Measurements from ENCODE around the gene GOLT1A.

GOLT1A gene

DNA sequence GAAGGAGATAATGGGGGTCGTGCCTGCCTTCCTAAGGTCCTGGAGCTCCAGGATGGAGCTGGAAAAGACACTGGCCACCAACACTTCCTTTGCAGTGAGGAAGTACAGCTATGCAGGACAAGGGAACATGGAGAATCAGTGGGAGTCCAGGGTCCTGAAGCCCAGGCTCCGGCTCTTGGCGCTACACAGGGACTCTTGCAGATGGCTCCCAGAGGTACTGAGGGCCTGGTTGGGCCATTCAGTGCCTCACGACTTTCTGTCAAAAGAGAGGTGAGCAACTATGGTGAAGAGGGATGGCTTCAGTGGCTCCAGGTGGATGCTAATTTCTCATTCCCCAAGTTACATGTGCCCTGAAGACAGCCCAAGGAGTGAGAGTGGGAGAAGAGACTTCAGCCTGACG, 60.1 kb downstream of the GOLT1A start:
- DNase-seq: no peak

- DNase-seq: no peak
These were observed 61.3 kb downstream of the GOLT1A start for GRCh38 chr1:204152310-204153044.

DNA sequence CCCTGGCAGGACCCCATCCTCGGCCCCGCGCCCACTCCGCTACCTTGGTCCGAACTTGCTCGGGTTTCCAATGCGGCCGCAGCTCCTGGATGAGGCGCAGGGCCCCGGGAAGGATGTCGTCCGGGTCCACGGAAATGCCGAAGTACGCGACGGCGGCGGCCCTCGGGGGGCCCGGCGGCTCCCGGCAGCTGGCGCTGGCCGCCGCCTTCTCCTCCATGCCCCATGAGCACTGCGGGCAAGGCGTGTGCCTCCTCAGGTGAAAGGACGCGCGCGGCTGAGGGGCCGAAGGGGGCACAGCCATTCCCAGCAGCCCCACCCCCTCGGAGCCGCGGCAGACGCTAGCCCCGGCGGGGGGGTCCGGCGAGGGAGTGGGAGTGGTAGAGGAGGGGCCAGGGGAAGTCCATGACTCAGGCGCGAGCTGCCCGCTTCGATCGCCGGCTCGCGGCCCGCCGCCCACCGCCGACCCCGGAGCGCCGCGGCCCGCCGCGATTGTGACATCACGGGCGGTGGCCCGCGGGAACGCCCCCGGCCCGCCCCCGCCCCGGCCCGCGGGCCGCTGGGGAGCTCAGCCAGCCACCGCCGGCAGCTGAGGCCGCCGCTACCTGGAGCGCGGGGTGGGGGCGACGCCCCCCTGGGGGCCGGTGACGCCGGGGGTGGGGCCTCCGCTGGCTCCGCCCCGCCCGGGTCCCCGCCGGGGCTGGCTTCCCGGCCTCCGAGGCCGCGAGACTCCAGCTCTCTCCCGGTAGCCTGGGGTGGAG, 62.1 kb downstream of the GOLT1A start, which contains the start of gene ETNK2:
TSS of gene ETNK2 (minus strand) at position 493 of the 758 bp plus-strand sequence. CDS start at position 301, 192 bp downstream.
- peak; percentile 49 for DNase-seq

DNA sequence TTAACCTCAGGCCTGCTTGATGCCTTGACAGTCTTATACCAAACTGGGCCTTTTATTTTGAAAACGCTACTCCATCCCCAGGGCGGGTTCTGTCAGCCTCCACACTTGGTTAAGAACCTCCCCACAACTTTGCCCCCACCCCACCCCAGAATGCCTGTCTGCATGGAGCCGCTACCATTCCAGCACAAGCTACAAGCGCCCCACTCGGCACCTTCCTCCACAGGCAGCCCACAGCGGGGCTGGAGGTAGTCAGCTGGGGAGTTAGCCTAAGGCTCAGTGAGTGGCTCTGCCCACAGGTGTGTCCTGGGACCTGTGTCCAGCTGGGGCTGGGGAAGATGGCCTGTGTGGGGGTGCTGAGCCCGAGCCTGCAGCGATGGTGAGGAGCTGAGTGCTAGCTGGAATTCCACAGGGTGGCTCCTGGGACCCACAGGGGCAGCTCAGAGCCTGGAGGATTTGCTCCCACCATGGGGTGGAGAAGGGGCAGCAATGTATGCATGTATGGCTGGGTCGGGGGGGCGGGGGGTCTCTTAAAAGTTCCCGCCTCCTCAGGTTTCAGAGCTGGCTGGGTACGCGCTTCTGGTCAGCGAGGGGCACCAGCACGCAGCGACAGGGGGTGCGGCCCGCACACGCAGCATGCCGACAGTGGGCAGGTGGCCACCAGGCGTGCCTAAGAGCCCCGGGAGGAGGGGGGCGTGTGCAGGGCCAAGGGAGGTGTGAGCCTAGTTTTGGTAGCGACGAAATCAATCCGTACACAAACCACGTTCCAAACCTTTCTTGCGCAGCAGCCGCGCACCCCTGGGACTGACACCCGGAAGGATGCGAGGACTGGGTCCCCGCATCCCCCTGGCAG, 62.9 kb downstream of the GOLT1A start:
- DNase-seq: no peak

GRCh38 chr1:204149635-204150565, 63.9 kb downstream of the GOLT1A start:
- DNase-seq: no peak

GRCh38 chr1:204149107-204149506, 64.7 kb downstream of the GOLT1A start:
- no peak for DNase-seq
